Esophagus squamous epithelium (tissue), 4 donors: ENCODE measurements around the gene MLLT10.

Source experiments
- CTCF ChIP-seq, 6 experiments: fragments of 450-650 bp in 4 of 6; fragments of 200-600 bp in 2 of 6; sonication (generic) in 2 of 6; IDR thresholded peaks; one replicate each; pipeline ENCODE4 v1.5.1; 2016 to 2019; ENCODE audit warnings: antibody characterized with exemption in 6 of 6, mild to moderate bottlenecking in 4 of 6, moderate library complexity in 4 of 6
- POLR2A ChIP-seq, 4 donors: fragments of 450-650 bp; IDR thresholded peaks; one replicate each; pipeline ENCODE4 v1.6.1; 2017; ENCODE audit warnings: antibody characterized with exemption in 4 of 4, mild to moderate bottlenecking in 4 of 4, moderate library complexity in 3 of 4

GRCh38 chr10:21515361-21516241 is 18.4 kb upstream of the MLLT10 start:
- TF ChIP-seq CTCF (IDR thresholded peaks at IDR 0.05) (no peak), POLR2A (IDR thresholded peaks at IDR 0.05) (no peak)
